GM19023 (cell line): ENCODE measurements around the gene PRR12.

Experiments
- ATAC-seq: cut with Tn5 transposase; IDR thresholded peaks from one replicate; pipeline ENCODE4 v1.9.1; 2021; ENCODE audit warnings: mild to moderate bottlenecking, moderate library complexity; ENCODE audit not compliant: unreplicated experiment

Gene PRR12

DNA sequence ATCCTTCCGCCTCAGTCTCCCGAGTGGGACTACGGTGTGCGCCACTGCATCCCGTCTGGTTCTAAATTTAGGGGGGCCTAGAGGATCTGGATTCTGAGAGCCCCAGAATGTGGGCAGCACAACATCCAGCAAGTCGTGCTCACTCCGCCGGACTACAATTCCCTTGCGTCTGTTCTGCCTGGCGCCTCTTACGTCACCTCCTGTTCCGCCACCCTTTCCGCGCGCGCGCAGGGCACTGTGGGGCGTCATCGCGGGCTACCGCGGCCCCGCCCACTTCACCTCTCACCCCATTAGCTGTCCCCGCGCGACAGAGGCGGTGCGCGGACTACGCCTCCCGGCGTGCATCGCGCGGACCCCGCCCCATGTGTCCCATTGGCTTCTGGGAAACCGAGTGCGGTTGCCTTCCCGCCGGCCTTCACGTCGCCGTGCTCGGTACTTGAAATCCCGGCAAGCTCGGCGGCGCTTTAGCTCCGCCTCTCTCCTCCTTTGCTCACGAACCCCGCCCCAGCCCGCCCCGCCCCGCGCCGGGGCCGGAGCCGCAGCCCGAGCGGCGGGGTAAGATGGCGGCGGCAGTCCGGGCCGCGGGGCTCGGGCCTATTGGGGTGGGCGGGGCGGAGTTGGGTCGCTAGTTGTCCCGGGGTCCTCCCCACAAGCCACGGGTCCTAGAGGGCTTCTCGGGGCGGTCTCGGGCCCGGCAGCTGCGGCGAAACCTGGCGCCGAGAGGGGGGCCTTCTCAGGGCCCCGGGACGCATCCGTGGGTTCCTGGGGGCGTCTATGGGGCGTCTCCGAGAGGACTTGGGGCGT, 50.9 kb downstream of the PRR12 start, which contains the start of gene SCAF1:
TSS of gene SCAF1 (plus strand) at position 522 of the 804 bp plus-strand sequence. CDS start 2,818 bp downstream, outside the sequence.
- ATAC-seq, result peak; percentile 52

DNA sequence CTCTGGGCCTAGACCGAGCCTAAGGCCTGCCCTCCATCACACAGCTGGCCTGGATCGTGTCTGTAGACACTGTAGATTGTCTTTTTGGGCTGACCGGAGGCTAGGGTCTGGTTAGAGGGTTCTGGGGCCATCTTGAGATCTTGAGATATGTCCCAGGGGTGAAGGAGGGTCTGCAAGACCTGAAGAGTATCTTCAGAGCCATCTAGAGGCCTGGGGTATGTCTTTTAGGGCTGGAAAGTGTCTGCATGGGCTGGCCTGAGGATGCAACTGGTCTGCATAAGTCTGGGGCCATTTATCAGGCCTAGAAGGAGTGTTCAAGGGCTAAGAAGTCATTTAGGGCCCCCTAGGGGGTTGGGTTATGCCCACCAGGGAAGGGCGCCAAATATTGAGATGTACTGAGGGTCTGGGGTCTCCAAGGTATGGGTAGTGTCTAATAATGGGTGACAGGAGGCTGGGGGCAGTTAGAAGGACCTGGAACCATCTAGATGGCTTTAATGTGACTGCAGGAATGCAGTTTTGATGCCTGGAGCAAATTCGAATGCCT, 51.6 kb downstream of the PRR12 start:
- no peak for ATAC-seq

DNA sequence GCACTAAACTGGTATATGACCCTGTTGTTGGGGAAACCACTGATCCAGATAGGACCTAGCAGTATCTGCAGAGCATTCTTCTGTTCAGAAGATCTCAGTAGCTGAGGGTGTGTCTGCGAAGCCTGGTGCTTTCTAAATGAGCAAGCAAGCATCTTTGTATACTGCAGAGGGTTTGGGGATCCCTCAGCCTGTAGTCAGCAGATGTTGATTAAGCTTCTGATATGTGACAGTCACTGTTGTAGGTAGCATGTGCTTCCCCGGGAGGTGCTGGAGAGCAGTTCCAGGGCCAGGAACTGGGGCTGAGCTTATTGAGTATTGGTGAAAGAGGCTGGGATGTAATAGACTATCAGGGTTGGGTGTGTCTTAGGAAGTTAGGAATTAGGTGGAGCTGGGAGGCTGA, 52.5 kb downstream of the PRR12 start:
- no peak for ATAC-seq

DNA sequence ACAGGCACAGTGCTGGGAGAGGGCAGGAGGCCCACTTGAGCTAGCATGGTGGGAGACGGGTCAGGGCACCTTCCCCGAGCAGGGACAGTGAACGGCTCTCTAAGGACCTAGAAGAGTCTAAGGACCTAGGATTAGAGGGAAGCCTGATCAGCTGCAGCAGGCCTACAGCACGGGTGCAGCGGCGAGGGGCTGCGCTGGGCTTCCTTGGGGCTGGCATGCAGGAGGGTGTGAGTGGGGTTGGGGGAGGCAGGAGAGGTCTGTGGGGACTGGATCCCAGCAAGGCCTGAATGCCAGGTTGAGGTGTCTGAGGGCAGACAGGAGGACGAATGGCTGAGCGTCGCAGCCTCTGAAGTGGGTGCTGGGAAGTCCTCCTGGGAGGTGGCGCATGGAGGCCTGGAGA, 54.6 kb downstream of the PRR12 start:
- no peak for ATAC-seq

DNA sequence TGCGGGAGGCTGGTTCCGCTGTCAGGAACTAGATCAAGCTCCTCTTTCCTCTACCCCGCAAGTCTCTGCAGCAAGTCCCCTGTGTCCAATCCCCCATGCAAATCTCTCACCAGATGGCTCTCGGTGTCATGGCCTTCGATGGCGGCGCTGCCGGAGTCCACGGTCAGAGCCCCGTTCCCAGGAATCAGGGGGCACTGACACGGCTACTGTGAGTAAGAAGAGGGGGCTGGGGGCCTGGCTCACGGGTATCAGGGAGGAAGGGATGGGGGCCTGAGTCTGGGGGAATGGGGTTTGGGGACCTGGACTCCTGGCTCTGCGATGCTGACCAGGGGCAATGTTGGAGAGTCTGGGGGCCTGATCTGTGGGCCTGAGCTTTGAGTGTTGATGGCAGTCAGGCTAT, 55.0 kb downstream of the PRR12 start:
- ATAC-seq, result no peak

DNA sequence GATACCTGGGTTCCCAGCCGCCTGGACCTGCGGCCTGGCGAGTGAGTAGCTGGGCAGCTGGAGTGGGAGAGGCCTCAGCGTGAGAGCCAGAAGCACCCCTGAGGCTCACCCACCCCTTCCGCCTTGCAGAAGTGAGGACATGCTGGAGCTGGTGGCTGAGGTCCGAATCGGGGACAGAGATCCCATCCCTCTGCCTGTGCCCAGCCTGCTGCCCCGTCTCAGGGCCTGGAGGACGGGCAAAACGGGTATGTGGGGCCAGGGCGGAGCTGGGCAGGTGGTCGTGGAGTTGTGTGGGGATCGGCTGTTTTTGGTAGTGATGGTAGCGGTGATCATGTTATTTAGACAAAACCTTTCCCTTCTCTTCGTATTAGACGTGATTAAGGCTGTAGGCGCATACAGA, 55.6 kb downstream of the PRR12 start:
- ATAC-seq, result no peak

DNA sequence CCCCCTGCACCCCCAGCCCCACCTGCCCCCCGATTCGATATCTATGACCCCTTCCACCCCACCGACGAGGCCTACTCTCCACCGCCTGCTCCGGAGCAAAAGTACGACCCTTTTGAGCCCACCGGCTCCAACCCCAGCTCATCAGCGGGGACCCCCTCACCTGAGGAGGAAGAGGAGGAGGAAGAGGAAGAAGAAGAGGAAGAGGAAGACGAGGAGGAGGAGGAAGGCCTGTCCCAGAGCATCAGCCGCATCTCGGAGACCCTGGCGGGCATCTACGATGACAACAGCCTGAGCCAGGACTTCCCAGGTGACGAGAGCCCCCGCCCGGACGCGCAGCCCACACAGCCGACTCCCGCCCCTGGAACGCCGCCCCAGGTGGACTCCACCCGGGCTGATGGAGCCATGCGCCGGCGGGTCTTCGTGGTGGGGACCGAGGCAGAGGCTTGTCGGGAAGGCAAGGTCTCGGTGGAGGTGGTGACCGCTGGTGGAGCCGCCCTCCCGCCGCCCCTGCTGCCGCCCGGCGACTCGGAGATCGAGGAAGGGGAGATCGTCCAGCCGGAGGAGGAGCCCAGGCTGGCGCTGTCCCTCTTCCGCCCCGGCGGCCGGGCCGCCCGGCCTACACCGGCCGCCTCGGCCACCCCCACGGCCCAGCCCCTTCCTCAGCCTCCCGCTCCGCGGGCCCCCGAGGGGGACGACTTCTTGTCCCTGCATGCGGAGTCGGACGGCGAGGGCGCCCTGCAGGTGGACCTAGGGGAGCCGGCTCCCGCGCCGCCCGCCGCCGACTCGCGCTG, 60.2 kb downstream of the PRR12 start:
- ATAC-seq, result no peak

DNA sequence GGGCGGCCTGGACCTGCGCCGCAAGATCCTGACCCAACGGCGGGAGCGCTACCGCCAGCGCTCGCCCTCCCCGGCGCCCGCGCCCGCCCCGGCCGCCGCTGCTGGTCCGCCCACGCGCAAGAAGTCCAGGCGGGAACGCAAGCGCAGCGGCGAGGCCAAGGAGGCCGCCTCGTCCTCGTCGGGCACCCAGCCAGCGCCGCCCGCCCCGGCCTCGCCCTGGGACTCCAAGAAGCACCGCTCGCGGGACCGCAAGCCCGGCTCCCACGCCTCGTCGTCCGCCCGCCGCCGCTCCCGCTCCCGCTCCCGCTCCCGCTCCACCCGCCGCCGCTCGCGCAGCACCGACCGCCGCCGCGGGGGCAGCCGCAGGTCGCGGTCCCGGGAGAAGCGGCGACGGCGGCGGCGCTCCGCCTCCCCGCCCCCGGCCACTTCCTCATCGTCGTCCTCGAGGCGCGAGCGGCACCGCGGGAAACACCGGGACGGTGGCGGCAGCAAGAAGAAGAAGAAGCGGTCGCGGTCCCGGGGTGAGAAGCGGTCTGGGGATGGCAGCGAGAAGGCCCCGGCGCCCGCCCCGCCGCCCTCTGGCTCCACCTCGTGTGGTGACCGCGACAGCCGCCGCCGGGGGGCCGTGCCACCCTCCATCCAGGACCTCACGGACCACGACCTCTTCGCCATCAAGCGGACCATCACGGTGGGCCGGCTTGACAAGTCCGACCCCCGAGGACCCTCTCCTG, 61.0 kb downstream of the PRR12 start:
- no peak for ATAC-seq

DNA sequence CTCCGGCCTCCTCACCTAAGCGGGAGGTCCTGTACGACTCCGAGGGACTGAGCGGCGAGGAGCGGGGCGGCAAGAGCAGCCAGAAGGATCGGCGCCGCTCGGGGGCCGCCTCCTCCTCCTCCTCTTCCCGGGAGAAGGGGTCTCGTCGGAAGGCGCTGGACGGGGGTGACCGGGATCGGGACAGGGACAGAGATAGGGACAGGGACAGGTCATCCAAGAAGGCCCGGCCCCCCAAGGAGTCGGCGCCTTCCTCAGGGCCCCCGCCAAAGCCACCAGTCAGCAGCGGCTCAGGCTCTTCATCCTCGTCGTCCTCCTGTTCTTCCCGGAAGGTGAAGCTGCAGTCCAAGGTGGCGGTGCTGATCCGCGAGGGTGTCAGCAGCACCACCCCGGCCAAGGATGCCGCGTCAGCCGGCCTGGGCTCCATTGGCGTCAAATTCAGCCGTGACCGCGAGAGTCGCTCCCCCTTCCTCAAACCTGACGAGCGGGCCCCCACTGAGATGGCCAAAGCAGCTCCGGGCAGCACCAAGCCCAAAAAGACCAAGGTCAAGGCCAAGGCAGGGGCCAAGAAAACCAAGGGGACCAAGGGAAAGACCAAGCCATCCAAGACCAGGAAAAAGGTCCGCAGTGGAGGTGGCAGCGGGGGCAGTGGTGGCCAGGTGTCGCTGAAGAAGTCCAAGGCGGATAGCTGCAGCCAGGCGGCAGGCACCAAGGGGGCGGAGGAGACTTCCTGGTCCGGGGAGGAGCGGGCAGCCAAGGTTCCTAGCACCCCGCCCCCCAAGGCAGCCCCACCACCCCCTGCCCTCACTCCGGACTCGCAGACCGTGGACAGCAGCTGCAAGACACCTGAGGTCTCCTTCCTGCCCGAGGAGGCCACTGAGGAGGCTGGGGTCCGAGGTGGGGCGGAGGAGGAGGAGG, 61.8 kb downstream of the PRR12 start:
- ATAC-seq, result no peak

DNA sequence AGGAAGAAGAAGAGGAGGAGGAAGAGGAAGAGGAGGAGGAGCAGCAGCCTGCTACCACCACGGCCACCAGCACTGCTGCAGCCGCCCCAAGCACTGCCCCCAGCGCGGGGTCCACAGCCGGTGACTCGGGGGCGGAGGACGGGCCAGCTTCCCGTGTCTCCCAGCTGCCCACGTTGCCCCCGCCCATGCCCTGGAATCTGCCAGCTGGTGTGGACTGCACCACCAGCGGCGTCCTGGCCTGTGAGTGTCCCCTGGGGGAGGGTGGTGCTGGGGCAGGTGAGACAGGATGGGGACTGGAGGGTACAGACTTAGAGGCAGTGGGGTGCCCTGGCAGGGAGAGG, 62.5 kb downstream of the PRR12 start:
- ATAC-seq, result no peak

DNA sequence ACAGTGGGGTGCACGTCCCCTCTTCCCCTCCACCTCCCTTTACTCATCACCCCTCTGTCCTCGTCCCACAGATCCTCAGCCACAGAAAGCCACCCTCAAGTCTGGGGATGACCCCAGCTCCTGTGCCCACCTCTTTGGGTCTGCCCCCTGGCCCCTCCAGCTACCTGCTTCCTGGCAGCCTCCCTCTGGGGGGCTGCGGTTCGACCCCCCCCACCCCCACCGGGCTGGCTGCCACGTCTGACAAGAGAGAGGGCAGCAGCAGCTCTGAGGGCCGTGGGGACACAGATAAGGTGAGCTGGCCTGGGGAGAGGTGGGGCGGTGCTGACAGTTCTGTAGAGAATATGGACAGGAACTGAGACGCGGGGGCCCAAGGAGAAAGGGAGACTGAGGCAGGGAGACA, 63.6 kb downstream of the PRR12 start:
- ATAC-seq, result no peak

DNA sequence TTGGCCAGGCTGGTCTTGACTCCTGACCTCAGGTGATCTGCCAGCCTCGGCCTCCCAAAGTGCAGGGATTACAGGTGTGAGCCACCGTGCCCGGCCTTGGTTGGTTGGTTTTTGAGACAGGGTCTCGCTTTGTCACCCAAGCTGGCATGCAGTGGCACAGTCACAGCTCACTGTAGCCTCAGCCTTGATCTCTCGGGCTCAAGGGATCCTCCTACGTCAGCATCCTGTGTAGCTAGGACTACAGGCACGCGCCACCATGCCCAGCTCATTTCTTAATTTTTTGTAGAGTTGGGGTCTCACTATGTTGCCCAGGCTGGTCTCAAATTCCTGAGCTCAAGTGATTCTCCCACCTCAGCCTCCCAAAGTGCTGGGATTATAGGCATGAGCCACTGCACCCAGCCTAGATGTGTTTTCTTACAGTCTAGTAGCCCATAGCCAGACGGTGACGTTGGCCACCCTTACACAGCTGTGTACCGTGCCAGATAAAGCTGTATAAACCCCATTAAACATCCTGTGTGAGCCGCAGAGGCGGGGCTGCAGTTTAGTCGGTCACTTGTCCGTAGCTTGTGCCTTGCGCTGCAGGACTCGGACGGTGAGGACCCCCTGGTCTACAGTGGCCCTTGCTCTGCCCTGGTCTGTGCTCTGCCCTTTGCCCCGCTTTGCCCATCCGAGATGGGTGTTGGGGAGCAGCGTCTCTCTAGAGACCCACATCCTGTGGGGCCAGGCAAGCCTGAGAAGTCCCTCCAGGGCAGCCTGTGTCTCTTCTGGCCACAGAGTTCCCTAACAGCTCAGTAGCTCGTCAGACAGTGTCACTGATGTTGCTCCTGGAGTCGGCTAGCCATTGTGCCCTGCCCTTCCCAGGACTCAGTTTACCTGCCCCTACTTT, 64.8 kb downstream of the PRR12 start:
- ATAC-seq, result no peak

DNA sequence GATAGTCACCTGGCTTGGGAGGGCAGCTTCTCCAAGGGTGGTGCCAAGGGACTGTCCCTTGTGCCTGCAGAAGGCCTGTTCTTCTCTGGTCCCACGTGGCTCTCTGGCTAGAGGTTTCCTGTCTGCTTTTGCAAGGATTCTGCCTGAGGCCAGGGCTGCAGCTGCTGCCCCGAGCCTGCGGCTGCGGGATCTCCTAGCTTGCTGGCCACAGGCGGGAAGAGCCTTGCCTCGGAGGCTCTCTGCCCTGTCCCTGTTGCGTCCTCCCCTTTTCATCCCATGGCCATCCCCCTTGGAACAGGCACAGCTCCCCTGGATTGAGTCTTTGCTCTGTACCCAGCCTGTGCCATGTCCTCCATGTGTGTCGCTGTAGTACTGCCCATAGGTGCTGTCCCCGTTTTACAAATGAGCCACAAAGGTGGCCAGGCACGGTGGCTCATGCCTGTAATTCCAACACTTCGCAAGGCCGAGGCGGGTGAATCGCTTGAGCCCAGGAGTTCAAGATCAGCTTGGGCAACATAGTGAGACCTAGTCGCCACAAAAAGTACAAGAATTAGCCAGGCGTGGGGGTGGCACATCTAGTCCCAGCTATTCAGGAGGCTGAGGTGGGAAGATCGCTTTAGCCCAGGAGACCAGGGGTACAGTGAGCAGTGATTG, 65.6 kb downstream of the PRR12 start:
- ATAC-seq, result no peak

DNA sequence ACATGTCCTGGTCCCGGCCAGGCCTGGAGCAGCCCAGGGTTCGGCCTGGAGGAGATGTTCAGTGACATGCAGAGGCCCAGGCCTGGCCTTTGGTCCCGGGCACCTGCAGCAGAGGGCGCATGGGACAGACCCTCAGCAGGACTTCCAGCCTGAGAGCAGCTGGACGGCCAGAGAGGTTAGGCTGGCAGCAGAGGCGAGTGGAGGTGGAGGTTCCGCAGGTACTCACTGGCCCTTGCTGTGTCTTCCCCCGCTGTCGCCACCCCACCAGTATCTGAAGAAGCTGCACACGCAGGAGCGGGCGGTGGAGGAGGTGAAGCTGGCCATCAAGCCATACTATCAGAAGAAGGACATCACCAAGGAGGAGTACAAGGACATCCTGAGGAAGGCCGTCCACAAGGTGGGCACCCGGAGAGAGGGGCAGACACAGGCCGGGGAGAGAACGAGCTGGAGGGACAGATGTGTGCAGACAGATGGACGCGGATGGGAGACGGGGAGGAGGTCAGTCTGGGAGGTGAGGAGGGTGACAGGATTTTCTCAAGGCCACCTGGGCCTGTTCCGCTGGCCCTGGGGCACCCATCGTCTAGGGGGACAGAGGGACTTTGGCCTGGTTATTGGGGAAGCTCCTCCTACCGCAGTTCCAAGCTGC, 66.6 kb downstream of the PRR12 start:
- no peak for ATAC-seq

DNA sequence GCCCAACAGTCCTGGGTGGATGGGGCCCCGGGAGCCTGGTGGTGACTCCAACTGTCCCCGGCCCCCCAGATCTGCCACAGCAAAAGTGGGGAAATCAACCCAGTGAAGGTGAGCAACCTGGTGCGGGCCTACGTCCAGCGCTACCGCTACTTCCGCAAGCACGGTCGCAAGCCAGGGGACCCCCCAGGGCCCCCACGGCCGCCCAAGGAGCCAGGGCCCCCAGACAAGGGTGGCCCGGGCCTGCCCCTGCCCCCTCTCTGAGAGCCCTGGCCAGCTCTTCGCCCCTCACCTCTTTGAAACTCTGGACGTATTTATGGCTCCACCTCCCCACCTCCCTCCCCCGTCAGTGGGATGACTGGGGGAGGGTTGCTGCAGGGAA, 67.1 kb downstream of the PRR12 start:
- no peak for ATAC-seq

DNA sequence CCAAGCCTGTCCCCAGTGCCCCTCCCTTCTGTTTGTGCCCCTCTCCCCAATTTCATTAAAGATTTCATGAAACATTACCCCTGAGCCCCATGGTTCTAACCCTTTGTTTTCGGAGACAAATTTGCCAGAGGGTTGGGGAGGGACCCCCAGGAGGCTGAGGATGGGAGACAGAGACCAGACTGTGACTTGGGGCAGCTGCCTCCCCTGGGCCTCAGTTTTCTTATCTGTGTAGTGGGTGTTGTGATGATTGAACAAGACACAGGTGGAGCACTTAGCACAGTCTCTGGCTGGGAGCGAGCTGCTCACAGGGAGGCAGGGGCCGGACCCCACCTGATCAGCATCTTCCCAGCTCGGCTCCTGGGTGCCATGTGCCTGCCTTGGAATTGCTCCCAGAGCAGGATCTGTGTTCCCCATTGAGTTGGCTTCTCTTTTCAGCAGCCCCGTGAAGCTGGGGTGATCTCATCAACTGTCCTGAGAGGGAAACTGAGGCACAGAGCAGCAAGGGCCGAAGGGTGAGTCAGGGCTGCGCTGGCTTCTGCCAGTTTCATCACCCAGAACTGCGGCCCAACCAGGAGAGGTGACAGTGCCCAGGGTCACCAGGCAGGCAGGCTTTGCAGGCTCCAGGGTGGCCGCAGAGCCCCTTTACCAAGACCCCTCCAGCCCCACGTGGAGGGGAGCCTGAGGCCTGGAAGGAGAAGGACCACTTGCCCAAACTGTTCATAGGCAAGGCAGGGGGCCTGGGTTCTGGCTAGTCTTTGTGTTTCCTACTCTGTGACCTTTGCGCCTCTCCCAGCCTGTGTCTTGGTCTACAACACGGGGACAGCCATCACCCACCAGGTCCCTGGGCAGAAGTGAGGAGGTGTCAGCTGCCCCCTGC, 67.8 kb downstream of the PRR12 start:
- ATAC-seq, result no peak

DNA sequence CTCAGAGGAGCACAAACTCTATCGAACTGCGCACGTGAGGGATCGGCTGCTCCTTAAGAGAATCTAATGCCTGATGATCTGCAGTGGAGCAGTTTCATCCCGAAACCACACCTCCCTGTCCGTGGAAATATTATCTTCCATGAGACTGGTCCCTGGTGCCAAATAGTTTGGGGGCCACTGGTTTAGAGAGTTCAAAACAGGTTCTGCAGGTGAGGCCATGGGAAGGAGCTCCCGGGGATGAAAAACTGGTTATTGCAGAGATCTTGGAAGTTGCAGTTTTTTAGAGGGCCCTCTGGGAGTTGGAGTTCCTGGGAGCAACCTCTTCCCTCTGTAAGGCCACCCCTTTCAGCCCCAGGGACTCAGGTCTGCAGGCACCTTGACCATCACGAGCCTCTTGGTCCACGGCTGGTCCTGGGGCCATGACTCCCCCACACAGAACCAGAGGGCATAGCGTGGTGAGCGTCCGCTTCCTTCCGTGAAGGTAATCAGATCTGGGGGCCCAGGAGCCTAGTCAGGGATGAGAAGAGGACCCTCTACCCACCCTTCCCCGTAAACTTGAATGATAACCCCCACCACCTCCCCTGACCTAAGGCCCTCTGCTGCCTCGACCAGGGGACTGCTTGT, 69.5 kb downstream of the PRR12 start:
- ATAC-seq, result no peak
